Measurements from ENCODE around the gene MSTN.

The MSTN gene

DNA sequence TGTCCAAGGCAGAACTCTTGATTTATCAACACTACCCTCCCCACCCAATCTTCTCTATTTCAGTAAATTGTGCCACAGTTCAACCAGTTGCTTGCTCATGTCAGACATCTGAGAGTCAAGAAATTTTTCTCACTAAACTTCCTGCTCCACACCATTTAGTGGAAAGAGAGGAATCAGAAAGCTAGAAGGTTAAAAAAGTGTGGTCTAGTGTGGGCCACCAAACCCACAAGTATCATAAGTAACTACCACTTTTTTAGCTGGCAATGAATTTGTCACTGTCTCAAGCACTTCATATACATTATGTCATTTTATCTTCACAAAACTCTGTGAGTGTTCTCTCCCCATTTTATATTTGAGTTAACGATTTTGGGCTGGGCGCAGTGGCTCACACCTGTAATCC, 16.6 kb upstream of the MSTN start:
- TF ChIP-seq, protein P1, sequence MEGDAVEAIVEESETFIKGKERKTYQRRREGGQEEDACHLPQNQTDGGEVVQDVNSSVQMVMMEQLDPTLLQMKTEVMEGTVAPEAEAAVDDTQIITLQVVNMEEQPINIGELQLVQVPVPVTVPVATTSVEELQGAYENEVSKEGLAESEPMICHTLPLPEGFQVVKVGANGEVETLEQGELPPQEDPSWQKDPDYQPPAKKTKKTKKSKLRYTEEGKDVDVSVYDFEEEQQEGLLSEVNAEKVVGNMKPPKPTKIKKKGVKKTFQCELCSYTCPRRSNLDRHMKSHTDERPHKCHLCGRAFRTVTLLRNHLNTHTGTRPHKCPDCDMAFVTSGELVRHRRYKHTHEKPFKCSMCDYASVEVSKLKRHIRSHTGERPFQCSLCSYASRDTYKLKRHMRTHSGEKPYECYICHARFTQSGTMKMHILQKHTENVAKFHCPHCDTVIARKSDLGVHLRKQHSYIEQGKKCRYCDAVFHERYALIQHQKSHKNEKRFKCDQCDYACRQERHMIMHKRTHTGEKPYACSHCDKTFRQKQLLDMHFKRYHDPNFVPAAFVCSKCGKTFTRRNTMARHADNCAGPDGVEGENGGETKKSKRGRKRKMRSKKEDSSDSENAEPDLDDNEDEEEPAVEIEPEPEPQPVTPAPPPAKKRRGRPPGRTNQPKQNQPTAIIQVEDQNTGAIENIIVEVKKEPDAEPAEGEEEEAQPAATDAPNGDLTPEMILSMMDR (conservative IDR thresholded peaks at IDR 0.05; ENCODE audit: low read length) = no peak
- TF ChIP-seq EZH2phosphoT487 (IDR thresholded peaks at IDR 0.05; ENCODE audit: borderline replicate concordance) = no peak

DNA sequence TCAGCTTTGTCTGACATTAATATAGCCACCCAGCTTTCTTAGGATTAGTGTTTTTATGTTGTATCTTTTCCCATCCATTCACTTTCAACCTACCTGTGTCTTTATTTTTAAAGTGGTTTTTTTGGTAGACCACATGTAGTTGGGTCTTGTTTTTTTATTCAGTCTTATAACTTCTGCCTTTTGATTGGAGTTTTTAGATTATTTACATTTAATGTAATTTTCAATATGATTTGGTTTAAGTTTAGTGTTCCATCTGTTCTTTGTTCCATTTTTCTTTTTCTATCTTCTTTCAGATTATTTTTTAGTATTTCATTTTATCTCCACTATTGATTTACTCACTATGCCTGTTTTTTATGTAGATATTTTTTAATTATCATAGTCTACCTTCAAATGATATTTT, 13.1 kb upstream of the MSTN start:
- H3K9ac ChIP-seq (ENCODE audit: low read depth, low read length, poor library complexity, severe bottlenecking) = no peak overlapping the region
- H3K79me2 ChIP-seq (ENCODE audit: insufficient read depth, low read length) = no peaks in the 10 kb centered on the region
- no peaks in the 10 kb centered on the region for H3K4me1 ChIP-seq (ENCODE audit: insufficient read depth, low read length, poor library complexity, severe bottlenecking)
- H3F3A ChIP-seq (ENCODE audit: low read depth) = no peaks in the 10 kb centered on the region
- no peaks in the 10 kb centered on the region for H3K27me3 ChIP-seq (ENCODE audit: insufficient read depth, low read length, poor library complexity, severe bottlenecking)
- no peaks in the 10 kb centered on the region for H3K9me2 ChIP-seq (replicated peaks; ENCODE audit: low read depth, low read length)
- H3K36me3 ChIP-seq (ENCODE audit: insufficient read depth, low read length) = no peaks in the 10 kb centered on the region
- no peaks in the 10 kb centered on the region for H4K20me1 ChIP-seq (ENCODE audit: insufficient read depth, low read length, poor library complexity, severe bottlenecking)
- H3K4me3 ChIP-seq (ENCODE audit: low read length, poor library complexity, severe bottlenecking) = no peak overlapping the region
- TF ChIP-seq, protein P1 (conservative IDR thresholded peaks at IDR 0.05; ENCODE audit: low read length) = no peak
- no peak for TF ChIP-seq EZH2phosphoT487 (IDR thresholded peaks at IDR 0.05; ENCODE audit: borderline replicate concordance)
- H3K9me3 ChIP-seq (ENCODE audit: insufficient read depth, low read depth, low read length) = 0 out of 2 replicates have a peak, but pooled peaks cover 5% of the 10 kb centered on the region
- no peak overlapping the region for H3K4me2 ChIP-seq (ENCODE audit: low read depth, low read length, poor library complexity, severe bottlenecking)
- H2AFZ ChIP-seq (ENCODE audit: low read length) = no peak overlapping the region

More for the DNA sequence above, 16.6 kb upstream of the MSTN start:
- Histone ChIP-seq H3F3A (ENCODE audit: low read depth) (no peaks in the 10 kb centered on the region), H4K20me1 (ENCODE audit: insufficient read depth, low read length, poor library complexity, severe bottlenecking) (no peaks in the 10 kb centered on the region), H3K36me3 (ENCODE audit: insufficient read depth, low read length) (no peaks in the 10 kb centered on the region), H3K27me3 (ENCODE audit: insufficient read depth, low read length, poor library complexity, severe bottlenecking) (no peaks in the 10 kb centered on the region), H2AFZ (ENCODE audit: low read length) (no peak overlapping the region), H3K4me3 (ENCODE audit: low read length, poor library complexity, severe bottlenecking) (no peak overlapping the region), H3K4me2 (ENCODE audit: low read depth, low read length, poor library complexity, severe bottlenecking) (no peak overlapping the region), H3K9me3 (ENCODE audit: insufficient read depth, low read depth, low read length) (0 out of 2 replicates have a peak, but pooled peaks cover 5% of the 10 kb centered on the region), H3K9ac (ENCODE audit: low read depth, low read length, poor library complexity, severe bottlenecking) (no peak overlapping the region), H3K79me2 (ENCODE audit: insufficient read depth, low read length) (no peaks in the 10 kb centered on the region), H3K4me1 (ENCODE audit: insufficient read depth, low read length, poor library complexity, severe bottlenecking) (no peaks in the 10 kb centered on the region), H3K9me2 (replicated peaks; ENCODE audit: low read depth, low read length) (no peaks in the 10 kb centered on the region)

DNA sequence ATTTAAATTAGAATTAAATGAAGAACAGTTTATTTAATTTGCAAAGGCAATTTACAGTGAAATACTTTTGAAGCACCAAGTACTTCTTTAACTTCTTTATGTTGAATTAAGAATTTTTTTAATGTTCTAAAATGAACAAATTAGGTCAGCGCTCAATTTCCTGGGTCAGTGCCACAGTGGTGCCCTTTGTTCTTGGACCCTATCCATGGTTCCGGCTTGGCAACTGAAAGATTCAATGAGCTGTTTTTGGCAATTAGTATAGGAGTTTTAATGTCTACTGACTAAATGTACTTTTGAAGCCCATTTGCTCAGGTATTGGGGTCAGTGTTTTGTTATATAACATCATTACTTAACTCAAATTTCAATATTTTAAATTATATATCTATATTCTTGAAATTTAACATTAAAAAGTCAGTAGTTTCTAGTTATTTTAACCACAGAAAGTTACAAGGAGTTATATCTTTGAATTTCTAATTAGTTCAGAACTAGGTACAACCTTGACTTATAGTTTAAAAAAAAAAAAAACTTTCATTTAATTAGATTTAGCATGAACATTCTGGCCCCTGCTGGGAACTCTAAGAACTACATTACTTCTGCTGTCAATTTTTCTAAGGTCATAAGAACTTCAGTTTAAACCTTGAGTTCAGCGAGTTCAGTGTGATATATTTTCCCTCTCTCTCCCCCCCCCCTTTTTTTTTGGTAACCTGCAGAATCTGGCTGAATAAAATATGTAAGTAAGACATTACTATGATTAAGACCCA, 7.6 kb upstream of the MSTN start:
- Histone ChIP-seq H3K4me2 (ENCODE audit: low read depth, low read length, poor library complexity, severe bottlenecking) (no peak overlapping the region), H3K79me2 (ENCODE audit: insufficient read depth, low read length) (no peaks in the 10 kb centered on the region), H3K36me3 (ENCODE audit: insufficient read depth, low read length) (no peaks in the 10 kb centered on the region), H3K4me3 (ENCODE audit: low read length, poor library complexity, severe bottlenecking) (no peak overlapping the region), H3K9ac (ENCODE audit: low read depth, low read length, poor library complexity, severe bottlenecking) (no peak overlapping the region), H3K4me1 (ENCODE audit: insufficient read depth, low read length, poor library complexity, severe bottlenecking) (no peaks in the 10 kb centered on the region), H3K9me3 (ENCODE audit: insufficient read depth, low read depth, low read length) (no peaks in the 10 kb centered on the region), H4K20me1 (ENCODE audit: insufficient read depth, low read length, poor library complexity, severe bottlenecking) (no peaks in the 10 kb centered on the region), H3F3A (ENCODE audit: low read depth) (no peaks in the 10 kb centered on the region), H3K27me3 (ENCODE audit: insufficient read depth, low read length, poor library complexity, severe bottlenecking) (no peaks in the 10 kb centered on the region), H3K9me2 (replicated peaks; ENCODE audit: low read depth, low read length) (no peaks in the 10 kb centered on the region), H2AFZ (ENCODE audit: low read length) (no peak overlapping the region; the same call in 1 of the 2 replicates)
- TF ChIP-seq, protein P1 (conservative IDR thresholded peaks at IDR 0.05; ENCODE audit: low read length) = peak; percentile 73
- TF ChIP-seq EZH2phosphoT487 (IDR thresholded peaks at IDR 0.05; ENCODE audit: borderline replicate concordance) = no peak
